Gastrocnemius medialis (tissue), 4 donors: ENCODE data around the gene CDC34.

Experiments
- CTCF ChIP-seq, 5 experiments: fragments of 450-650 bp in 3 of 5; fragments of 200-600 bp in 2 of 5; sonication (generic) in 2 of 5; IDR thresholded peaks in 4 of 5; conservative IDR thresholded peaks in 1 of 5; 1 replicate in 4 of 5; 2 replicates in 1 of 5; pipeline ENCODE4 v1.5.1; 2016 to 2019; ENCODE audit warnings: antibody characterized with exemption in 5 of 5, mild to moderate bottlenecking in 3 of 5, moderate library complexity in 3 of 5
- POLR2A ChIP-seq, 2 donors: fragments of 450-650 bp; IDR thresholded peaks; one replicate each; pipeline ENCODE4 v1.6.1; 2017; ENCODE audit warnings: antibody characterized with exemption in 2 of 2, mild to moderate bottlenecking in 2 of 2, moderate library complexity in 2 of 2

GRCh38 chr19:497491-497868 is 34.1 kb upstream of the CDC34 start:
- no peak for TF ChIP-seq CTCF (IDR thresholded peaks at IDR 0.05 in 4 of 5, conservative IDR thresholded peaks at IDR 0.05 in 1 of 5)
- TF ChIP-seq POLR2A (IDR thresholded peaks at IDR 0.05), result no peak
